ENCODE results near the gene SH3BGRL2.
A peak's percentile ranks its signal among the peaks of the same experiment; 100 is the strongest.

Gene SH3BGRL2

DNA sequence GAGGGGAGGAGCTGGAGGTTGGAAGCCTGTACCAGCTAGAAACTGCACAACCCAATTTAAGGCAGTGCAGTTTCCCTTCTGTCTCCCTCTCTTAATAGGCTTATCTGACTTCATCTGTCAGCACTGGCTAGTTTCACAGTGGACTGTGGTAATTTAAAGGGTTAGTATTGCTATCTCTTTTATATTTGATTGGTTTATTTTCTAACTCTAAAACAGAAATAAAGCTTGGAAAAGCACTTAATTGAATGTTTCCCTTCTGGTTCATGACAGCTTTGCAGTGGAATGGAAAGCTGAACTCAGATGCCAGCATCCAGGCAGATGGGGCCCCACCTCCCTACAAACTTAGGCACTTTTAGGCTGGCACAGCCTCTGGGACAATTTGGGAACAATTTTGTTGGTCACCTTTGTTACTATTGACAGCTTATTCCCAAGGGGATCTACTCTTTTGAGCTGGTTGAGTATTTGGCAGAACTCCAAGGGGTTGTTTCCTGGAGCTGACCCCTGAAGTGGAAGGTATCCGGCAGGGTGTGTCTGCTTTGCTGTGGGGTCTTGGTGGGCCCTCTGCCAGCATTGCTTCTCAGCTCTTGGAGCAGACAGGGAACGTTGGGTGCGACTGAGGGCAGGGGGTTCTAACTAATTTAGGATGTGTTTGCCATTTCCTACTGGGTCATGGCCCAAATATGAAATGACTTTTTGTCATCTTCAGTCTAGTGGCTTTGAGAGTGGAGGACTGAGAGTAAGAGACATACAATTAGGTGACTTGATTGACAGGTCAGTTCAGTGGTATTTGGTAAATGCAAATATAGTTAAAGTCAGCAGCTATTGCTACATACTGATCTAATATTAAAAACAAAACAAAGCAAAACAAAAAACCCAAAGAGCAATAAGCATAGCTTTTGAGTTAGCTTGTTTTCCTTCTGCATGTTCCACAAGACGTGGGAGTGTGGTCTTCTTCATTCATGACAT, 9.3 kb downstream of the SH3BGRL2 start:
- Histone ChIP-seq H3K4me3 (ENCODE audit: low read length) (no peak overlapping the region), H3K27ac (ENCODE audit: low read length) (no peak overlapping the region), H3K9me3 (ENCODE audit: insufficient read depth, low read length) (no peaks in the 10 kb centered on the region), H3K9ac (ENCODE audit: low read length) (no peak overlapping the region), H3K4me1 (ENCODE audit: low read length) (no peaks in the 10 kb centered on the region), H3K79me2 (ENCODE audit: low read length) (no peaks in the 10 kb centered on the region), H3K36me3 (replicated peaks; ENCODE audit: low read depth, low read length) (no peaks in the 10 kb centered on the region), H4K20me1 (ENCODE audit: insufficient read depth, low read length) (no peaks in the 10 kb centered on the region), H3K27me3 (ENCODE audit: low read depth, low read length) (peaks cover 11% of the 10 kb centered on the region), H3K4me2 (ENCODE audit: low read length) (no peak overlapping the region), H2AFZ (ENCODE audit: low read depth, low read length) (no peak overlapping the region)
- no peak for TF ChIP-seq EZH2phosphoT487 (IDR thresholded peaks at IDR 0.05; ENCODE audit: low read depth)
- TF ChIP-seq, protein P1, sequence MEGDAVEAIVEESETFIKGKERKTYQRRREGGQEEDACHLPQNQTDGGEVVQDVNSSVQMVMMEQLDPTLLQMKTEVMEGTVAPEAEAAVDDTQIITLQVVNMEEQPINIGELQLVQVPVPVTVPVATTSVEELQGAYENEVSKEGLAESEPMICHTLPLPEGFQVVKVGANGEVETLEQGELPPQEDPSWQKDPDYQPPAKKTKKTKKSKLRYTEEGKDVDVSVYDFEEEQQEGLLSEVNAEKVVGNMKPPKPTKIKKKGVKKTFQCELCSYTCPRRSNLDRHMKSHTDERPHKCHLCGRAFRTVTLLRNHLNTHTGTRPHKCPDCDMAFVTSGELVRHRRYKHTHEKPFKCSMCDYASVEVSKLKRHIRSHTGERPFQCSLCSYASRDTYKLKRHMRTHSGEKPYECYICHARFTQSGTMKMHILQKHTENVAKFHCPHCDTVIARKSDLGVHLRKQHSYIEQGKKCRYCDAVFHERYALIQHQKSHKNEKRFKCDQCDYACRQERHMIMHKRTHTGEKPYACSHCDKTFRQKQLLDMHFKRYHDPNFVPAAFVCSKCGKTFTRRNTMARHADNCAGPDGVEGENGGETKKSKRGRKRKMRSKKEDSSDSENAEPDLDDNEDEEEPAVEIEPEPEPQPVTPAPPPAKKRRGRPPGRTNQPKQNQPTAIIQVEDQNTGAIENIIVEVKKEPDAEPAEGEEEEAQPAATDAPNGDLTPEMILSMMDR (IDR thresholded peaks at IDR 0.05; ENCODE audit: low read depth, low read length), result no peak

- Histone ChIP-seq H3K27ac (ENCODE audit: low read length) (no peak overlapping the region), H3K27me3 (ENCODE audit: low read depth, low read length) (0 out of 2 replicates have a peak, but pooled peaks cover 7% of the 10 kb centered on the region), H3K4me3 (ENCODE audit: low read length) (no peak overlapping the region), H3K4me2 (ENCODE audit: low read length) (peak overlapping the region; percentile 16; the same call in 1 of the 2 replicates), H4K20me1 (ENCODE audit: insufficient read depth, low read length) (no peaks in the 10 kb centered on the region), H2AFZ (ENCODE audit: low read depth, low read length) (no peak overlapping the region), H3K79me2 (ENCODE audit: low read length) (no peaks in the 10 kb centered on the region), H3K9ac (ENCODE audit: low read length) (no peak overlapping the region), H3K9me3 (ENCODE audit: insufficient read depth, low read length) (no peaks in the 10 kb centered on the region), H3K36me3 (replicated peaks; ENCODE audit: low read depth, low read length) (no peaks in the 10 kb centered on the region), H3K4me1 (ENCODE audit: low read length) (no peaks in the 10 kb centered on the region)
- TF ChIP-seq, protein P1 (IDR thresholded peaks at IDR 0.05; ENCODE audit: low read depth, low read length), result peak; percentile 37
- no peak for TF ChIP-seq EZH2phosphoT487 (IDR thresholded peaks at IDR 0.05; ENCODE audit: low read depth)
Observed at GRCh38 chr6:79646006-79646405, 14.9 kb downstream of the SH3BGRL2 start.

- H3K79me2 ChIP-seq (ENCODE audit: low read length), result no peaks in the 10 kb centered on the region
- H3K4me2 ChIP-seq (ENCODE audit: low read length), result no peak overlapping the region
- TF ChIP-seq, protein P1 (IDR thresholded peaks at IDR 0.05; ENCODE audit: low read depth, low read length), result no peak
- no peak for TF ChIP-seq EZH2phosphoT487 (IDR thresholded peaks at IDR 0.05; ENCODE audit: low read depth)
- no peaks in the 10 kb centered on the region for H3K36me3 ChIP-seq (replicated peaks; ENCODE audit: low read depth, low read length)
- no peak overlapping the region for H3K9ac ChIP-seq (ENCODE audit: low read length)
- no peaks in the 10 kb centered on the region for H3K4me1 ChIP-seq (ENCODE audit: low read length)
- no peak overlapping the region for H3K4me3 ChIP-seq (ENCODE audit: low read length)
- no peaks in the 10 kb centered on the region for H3K9me3 ChIP-seq (ENCODE audit: insufficient read depth, low read length)
- no peaks in the 10 kb centered on the region for H4K20me1 ChIP-seq (ENCODE audit: insufficient read depth, low read length)
- H3K27me3 ChIP-seq (ENCODE audit: low read depth, low read length), result 0 out of 2 replicates have a peak, but pooled peaks cover 10% of the 10 kb centered on the region
- no peak overlapping the region for H2AFZ ChIP-seq (ENCODE audit: low read depth, low read length)
- no peak overlapping the region for H3K27ac ChIP-seq (ENCODE audit: low read length)
Observed at GRCh38 chr6:79646561-79646960, 15.4 kb downstream of the SH3BGRL2 start.

DNA sequence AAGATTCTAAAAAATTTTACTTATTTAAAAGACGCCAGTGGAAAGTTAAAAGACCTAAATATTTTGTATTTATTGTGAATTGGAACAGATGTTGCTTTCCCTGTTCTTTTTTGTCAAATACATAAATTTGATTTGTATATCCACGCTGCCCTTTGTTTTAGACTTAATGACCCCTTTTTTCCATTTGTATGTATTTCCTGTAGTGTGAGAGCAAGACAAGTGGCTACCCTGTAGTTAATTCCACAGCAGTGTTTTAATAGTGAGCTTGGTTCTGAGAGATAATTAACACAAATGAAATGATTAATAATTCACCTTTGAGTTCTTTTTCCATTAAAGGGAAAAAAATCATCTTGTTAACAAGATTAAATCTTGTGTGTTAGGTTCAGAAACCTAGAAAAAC, 16.6 kb downstream of the SH3BGRL2 start:
- Histone ChIP-seq H3K4me2 (ENCODE audit: low read length) (no peak overlapping the region), H3K27ac (ENCODE audit: low read length) (no peak overlapping the region), H3K79me2 (ENCODE audit: low read length) (no peaks in the 10 kb centered on the region), H3K9ac (ENCODE audit: low read length) (no peak overlapping the region), H3K9me3 (ENCODE audit: insufficient read depth, low read length) (no peaks in the 10 kb centered on the region), H3K4me3 (ENCODE audit: low read length) (no peak overlapping the region), H3K4me1 (ENCODE audit: low read length) (no peaks in the 10 kb centered on the region), H3K36me3 (replicated peaks; ENCODE audit: low read depth, low read length) (no peaks in the 10 kb centered on the region), H3K27me3 (ENCODE audit: low read depth, low read length) (0 out of 2 replicates have a peak, but pooled peaks cover 10% of the 10 kb centered on the region), H2AFZ (ENCODE audit: low read depth, low read length) (no peak overlapping the region), H4K20me1 (ENCODE audit: insufficient read depth, low read length) (no peaks in the 10 kb centered on the region)
- TF ChIP-seq, protein P1 (IDR thresholded peaks at IDR 0.05; ENCODE audit: low read depth, low read length), result no peak
- TF ChIP-seq EZH2phosphoT487 (IDR thresholded peaks at IDR 0.05; ENCODE audit: low read depth), result no peak

Data from OCI-LY3 (cell line).